Left lung (tissue), 10 donors: Measurements from ENCODE around the gene SCAI. TPM values are rescaled to one million over a fixed set of nuclear protein-coding genes. Genes with fewer than 3 reads are reported as not detected.

Experiments used
- ATAC-seq: fragments of 200-7000 bp; cut with Tn5 transposase; one replicate; pipeline ENCODE4 v1.9.1; 2020; ENCODE audit warnings: moderate library complexity
- DNase-seq, 4 donors: peaks; one replicate each; pipeline ENCODE4 v3.0.0-alpha.2; 2013 to 2020
- H3K27ac ChIP-seq, 2 donors: fragments of 200-600 bp; sonication (generic) in 1 of 2; one replicate each; pipeline versions ENCODE4 v1.5.0 to v1.8.0; 2020 to 2021
- H3K27me3 ChIP-seq, 2 donors: fragments of 200-600 bp; sonication (generic) in 1 of 2; one replicate each; pipeline versions ENCODE4 v1.5.0 to v1.8.0; 2020 to 2021
- H3K36me3 ChIP-seq, 2 donors: fragments of 200-600 bp; sonication (generic) in 1 of 2; one replicate each; pipeline versions ENCODE4 v1.5.0 to v1.8.0; 2020 to 2021
- H3K4me1 ChIP-seq, 2 donors: fragments of 200-600 bp; one replicate each; pipeline ENCODE4 v1.8.0; 2021
- H3K4me3 ChIP-seq, 2 donors: fragments of 200-600 bp; sonication (generic) in 1 of 2; one replicate each; pipeline versions ENCODE4 v1.5.0 to v1.8.0; 2020 to 2021; ENCODE audit warnings: mild to moderate bottlenecking in 1 of 2
- H3K9me3 ChIP-seq, 2 donors: fragments of 200-600 bp; sonication (generic) in 1 of 2; one replicate each; pipeline versions ENCODE4 v1.5.0 to v1.8.0; 2020 to 2021
- intact Hi-C, 2 donors: fragments of 100-400 bp; cut with DNase I; formaldehyde crosslinking; loops; one replicate each; pipeline versions ENCODE4 v1.11.2 to v1.14.2; 2022
- polyA plus RNA-seq, 6 donors: library from polyadenylated mRNA; unstranded; fragments of 120-200 nt; gene quantifications; one replicate each; pipeline ENCODE4 v1.2.1, GENCODE V29; 2013; ENCODE audit not compliant: insufficient read length in 6 of 6
- total RNA-seq, 2 donors: library from RNA; stranded (reverse); fragmentation: NEBNext Ultra II Directional; extraction: Animal tissue kit (Norgen Biotek cat#: 25700); gene quantifications; one replicate each; pipeline ENCODE4 v1.2.1, GENCODE V29; 2021
- TF ChIP-seq, protein P1 (sequence below), 2 donors: fragments of 200-600 bp; sonication (generic) in 1 of 2; IDR thresholded peaks; one replicate each; pipeline versions ENCODE4 v1.5.0 to v1.8.0; 2021; ENCODE audit warnings: antibody characterized with exemption in 2 of 2
- donor health status: DM: no; HTN: yes; CAD: no.
- donor health status: DM: no; HTN: no; CAD: no.

Gene SCAI
- total and polyA plus RNA-seq, 8 donors = 12.7 to 22.7 (median 15.7) TPM

DNA sequence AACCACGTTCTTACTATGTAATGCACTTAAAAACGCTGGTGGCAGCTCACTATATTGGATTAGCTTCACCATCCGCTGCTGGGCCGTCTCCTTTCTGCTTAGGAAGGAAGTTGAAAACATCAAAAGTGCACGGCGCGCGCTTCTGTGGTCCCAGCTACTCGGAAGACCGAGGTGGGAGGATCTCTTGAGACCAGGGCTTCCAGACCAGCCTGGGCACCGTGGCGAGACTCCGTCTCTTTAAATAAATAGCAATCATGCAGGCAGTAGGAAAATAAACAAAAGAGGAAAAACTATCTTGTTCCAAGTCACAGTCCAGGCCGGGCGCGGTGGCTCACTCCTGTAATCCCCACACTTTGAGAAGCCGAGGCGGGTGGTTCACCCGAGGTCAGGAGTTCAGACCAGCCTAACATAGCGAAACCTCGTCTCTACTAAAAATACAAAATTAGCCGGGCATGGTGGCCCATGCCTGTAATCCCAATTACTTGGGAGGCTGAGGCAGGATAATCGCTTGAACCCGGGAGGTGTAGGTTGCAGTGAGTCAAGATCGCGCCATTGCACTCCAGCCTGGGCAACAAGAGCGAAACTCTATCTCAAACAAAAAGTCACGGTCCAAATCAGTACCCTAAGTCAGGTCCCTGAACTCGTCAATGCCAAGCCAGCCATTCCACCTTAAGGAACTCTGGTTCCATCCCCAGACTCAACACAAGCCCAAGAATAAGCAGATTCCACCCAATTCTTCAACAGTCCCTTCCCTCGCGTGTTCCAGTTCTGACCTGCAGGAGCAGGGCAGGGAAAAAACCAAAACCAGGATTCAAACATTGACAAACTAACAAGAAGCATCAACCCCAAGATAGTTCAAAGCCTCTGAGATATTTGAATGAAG, 201.4 kb downstream of the SCAI start:
- TF ChIP-seq, protein P1, sequence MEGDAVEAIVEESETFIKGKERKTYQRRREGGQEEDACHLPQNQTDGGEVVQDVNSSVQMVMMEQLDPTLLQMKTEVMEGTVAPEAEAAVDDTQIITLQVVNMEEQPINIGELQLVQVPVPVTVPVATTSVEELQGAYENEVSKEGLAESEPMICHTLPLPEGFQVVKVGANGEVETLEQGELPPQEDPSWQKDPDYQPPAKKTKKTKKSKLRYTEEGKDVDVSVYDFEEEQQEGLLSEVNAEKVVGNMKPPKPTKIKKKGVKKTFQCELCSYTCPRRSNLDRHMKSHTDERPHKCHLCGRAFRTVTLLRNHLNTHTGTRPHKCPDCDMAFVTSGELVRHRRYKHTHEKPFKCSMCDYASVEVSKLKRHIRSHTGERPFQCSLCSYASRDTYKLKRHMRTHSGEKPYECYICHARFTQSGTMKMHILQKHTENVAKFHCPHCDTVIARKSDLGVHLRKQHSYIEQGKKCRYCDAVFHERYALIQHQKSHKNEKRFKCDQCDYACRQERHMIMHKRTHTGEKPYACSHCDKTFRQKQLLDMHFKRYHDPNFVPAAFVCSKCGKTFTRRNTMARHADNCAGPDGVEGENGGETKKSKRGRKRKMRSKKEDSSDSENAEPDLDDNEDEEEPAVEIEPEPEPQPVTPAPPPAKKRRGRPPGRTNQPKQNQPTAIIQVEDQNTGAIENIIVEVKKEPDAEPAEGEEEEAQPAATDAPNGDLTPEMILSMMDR (IDR thresholded peaks at IDR 0.05) = no peak
- Histone ChIP-seq H3K4me3 (peak overlapping the region; percentile 78 to 89), H3K4me1 (peaks cover 0 to 23% of the 10 kb centered on the region in 2 donors), H3K9me3 (no peaks in the 10 kb centered on the region), H3K27me3 (no peaks in the 10 kb centered on the region), H3K27ac (peak overlapping the region; percentile 94 to 99), H3K36me3 (peaks cover 0 to 15% of the 10 kb centered on the region in 2 donors)
- DNase-seq (peak; percentile 58 to 84 (median 66)), ATAC-seq (peak; percentile 45)
- intact Hi-C loops = loop anchor here in 1 of 2 donors (10.0 kb wide), 1 partner anchor 213 kb away; no protein-coding TSS in a partner anchor

DNA sequence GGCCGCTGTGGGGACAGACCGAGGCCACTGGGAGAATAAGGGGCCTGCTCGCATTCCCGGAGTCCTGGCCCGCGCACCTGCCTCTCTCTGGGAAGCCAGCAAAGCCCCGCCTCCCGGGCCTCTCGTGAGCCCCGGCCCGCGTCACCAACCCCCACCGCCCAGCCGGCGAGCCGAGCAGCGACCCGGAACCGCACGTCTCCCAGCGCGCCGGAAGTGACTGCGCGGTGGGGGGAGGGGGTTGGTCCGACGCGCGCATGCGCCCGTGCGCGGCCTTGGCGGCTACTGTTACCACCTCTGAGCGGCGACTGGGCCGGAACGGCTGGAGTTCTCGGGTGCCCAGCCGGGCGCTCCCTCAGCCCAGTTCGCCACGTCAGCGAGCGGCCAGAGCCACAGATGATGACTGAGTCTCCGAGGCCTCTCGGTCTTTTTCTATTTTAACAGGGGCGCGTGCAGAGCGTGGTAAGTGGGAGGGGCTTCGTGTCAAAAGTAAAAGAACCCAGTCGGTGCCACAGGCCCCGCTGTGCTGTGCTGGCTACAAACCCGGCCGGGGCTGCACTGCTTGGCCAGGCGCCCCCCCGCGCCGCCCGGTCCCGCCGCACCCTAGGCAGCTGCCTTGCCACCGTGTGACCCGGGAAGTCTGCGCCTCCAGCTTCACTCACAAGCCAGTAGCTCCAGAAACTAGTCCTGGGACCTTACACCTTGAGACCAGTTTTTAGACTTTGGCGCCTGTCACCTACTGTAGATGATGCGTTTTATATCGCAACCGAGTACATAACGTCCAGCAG, 202.2 kb downstream of the SCAI start, which contains the start of gene GOLGA1:
TSS of gene GOLGA1 (minus strand) at position 190 of the 785 bp plus-strand sequence. CDS start 2,372 bp downstream, outside the sequence.
- Histone ChIP-seq H3K9me3 (no peaks in the 10 kb centered on the region), H3K27ac (peak within 1 kb of the TSS; percentile 94 to 99), H3K36me3 (peaks cover 0 to 22% of the 10 kb centered on the region in 2 donors), H3K27me3 (no peaks in the 10 kb centered on the region), H3K4me3 (peak within 1 kb of the TSS; percentile 78 to 89), H3K4me1 (peaks cover 0 to 23% of the 10 kb centered on the region in 2 donors)
- peak; percentile 95 for ATAC-seq
- intact Hi-C loops = loop anchor here in 1 of 2 donors (10.0 kb wide), 1 partner anchor 214 kb away; no protein-coding TSS in a partner anchor
- peak; percentile 93 to 99 (median 96) for DNase-seq
- TF ChIP-seq, protein P1 (IDR thresholded peaks at IDR 0.05) = no peak

DNA sequence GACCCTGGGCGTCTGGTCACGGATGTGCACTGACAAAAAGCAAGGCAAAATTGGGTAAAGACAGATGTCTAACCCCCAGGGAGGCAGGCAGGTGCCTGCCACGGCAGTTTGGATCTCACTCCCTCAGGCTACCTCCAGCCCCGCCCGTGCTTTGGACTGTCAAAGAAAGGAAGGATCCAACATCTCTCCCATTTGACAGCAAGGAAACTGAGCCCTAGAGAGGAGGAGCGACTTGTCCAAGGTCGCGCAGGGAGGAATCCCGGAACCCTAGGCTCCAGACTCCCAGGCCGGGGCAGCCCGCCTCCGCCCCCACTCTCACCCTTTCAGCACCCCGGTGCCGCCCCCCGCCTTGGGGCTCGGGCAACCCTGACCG, 202.8 kb downstream of the SCAI start:
- peaks cover 0 to 23% of the 10 kb centered on the region in 2 donors for H3K4me1 ChIP-seq
- ATAC-seq (peak; percentile 59), DNase-seq (no peak)
- no peaks in the 10 kb centered on the region for H3K9me3 ChIP-seq
- peak overlapping the region; percentile 94 to 99 for H3K27ac ChIP-seq
- no peaks in the 10 kb centered on the region for H3K27me3 ChIP-seq
- TF ChIP-seq, protein P1 (IDR thresholded peaks at IDR 0.05) = no peak
- H3K4me3 ChIP-seq = peak overlapping the region; percentile 78 to 89
- intact Hi-C loops = loop anchor here in 1 of 2 donors (10.0 kb wide), 1 partner anchor 214 kb away; no protein-coding TSS in a partner anchor
- peaks cover 0 to 28% of the 10 kb centered on the region in 2 donors for H3K36me3 ChIP-seq

DNA sequence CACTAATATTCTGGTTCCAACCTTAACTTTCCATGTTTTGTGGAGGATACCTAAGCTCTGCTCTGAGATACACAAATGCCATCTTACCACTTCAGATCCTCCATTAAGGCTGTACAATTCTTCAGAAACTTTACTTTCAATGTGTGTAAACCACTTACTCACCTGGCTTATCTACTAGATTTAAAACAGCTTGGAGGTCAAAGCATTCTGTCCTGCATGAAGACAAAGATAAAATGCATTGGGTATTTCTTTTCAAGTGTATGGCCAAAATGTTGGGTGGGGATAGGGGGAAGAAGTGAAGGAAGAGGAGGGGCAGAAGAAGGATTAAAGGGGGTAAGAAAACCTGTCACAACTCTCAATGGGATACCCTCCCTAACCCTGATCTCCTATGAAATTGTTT, 203.4 kb downstream of the SCAI start:
- Histone ChIP-seq H3K27ac (peak overlapping the region in 1 of 2 donors; percentile 99), H3K36me3 (peaks cover 0 to 34% of the 10 kb centered on the region in 2 donors)
- intact Hi-C loops = loop anchor here in 1 of 2 donors (10.0 kb wide), 1 partner anchor 215 kb away; no protein-coding TSS in a partner anchor

More for the DNA sequence above, 203.4 kb downstream of the SCAI start:
- H3K4me1 ChIP-seq = peaks cover 0 to 23% of the 10 kb centered on the region in 2 donors
- H3K27me3 ChIP-seq = no peaks in the 10 kb centered on the region
- H3K4me3 ChIP-seq = peak overlapping the region; percentile 78 to 89
- DNase-seq (no peak), ATAC-seq (no peak)
- H3K9me3 ChIP-seq = no peaks in the 10 kb centered on the region
- TF ChIP-seq, protein P1 (IDR thresholded peaks at IDR 0.05) = no peak
